Astrocyte of the spinal cord (primary cell): ENCODE measurements around the gene RUNX1.

Experiments used
- DNase-seq: peaks from one replicate; pipeline ENCODE4 v3.0.0; 2011; ENCODE audit warnings: low read depth, low spot score
- H3K4me3 ChIP-seq: 2 replicates; pipeline ENCODE4 v1.5.1; 2011; ENCODE audit warnings: low read depth, mild to moderate bottlenecking, low read length, moderate library complexity
- CTCF ChIP-seq: IDR thresholded peaks from 2 replicates; pipeline ENCODE4 v1.5.1; 2012; ENCODE audit warnings: low read depth, mild to moderate bottlenecking, low read length, inconsistent platforms
- in situ Hi-C: cut with HindIII; loops from 2 replicates; pipeline ENCODE4 v1.10.0; 2017; ENCODE audit warnings: low sequenced_read_pairs

RUNX1 gene

GRCh38 chr21:34988139-34988538 is 61.0 kb downstream of the RUNX1 start:
- DNase-seq: no peak
- in situ Hi-C loops: no loop called here
- H3K4me3 ChIP-seq: no peak overlapping the region
- TF ChIP-seq CTCF: no peak

GRCh38 chr21:34987501-34988072 is 61.5 kb downstream of the RUNX1 start:
- TF ChIP-seq CTCF: no peak
- DNase-seq: no peak
- H3K4me3 ChIP-seq: no peak overlapping the region
- in situ Hi-C loops: no loop called here

- no peak overlapping the region for H3K4me3 ChIP-seq
- in situ Hi-C loops: no loop called here
- peak; percentile 13 for TF ChIP-seq CTCF
- peak; percentile 95 for DNase-seq
Observed at GRCh38 chr21:34986561-34987500, 62.3 kb downstream of the RUNX1 start.

- no peak for TF ChIP-seq CTCF
- in situ Hi-C loops: no loop called here
- H3K4me3 ChIP-seq: no peak overlapping the region
- DNase-seq: no peak
Observed at GRCh38 chr21:34984356-34985058, 64.6 kb downstream of the RUNX1 start.

- no peak for TF ChIP-seq CTCF
- H3K4me3 ChIP-seq: no peak overlapping the region
- in situ Hi-C loops: no loop called here
- peak; percentile 60 for DNase-seq
Observed at GRCh38 chr21:34983680-34984086, 65.4 kb downstream of the RUNX1 start.

- TF ChIP-seq CTCF: no peak
- no peak overlapping the region for H3K4me3 ChIP-seq
- no peak for DNase-seq
- in situ Hi-C loops: no loop called here
Observed at GRCh38 chr21:34981791-34982190, 67.3 kb downstream of the RUNX1 start.
